ENCODE measurements around the gene MADCAM1.
"Not testable (repeated sequence)": the region's sequence is repeated elsewhere in the genome, so short reads cannot be mapped to it uniquely, and the experiment has no call there.

MADCAM1 gene

DNA sequence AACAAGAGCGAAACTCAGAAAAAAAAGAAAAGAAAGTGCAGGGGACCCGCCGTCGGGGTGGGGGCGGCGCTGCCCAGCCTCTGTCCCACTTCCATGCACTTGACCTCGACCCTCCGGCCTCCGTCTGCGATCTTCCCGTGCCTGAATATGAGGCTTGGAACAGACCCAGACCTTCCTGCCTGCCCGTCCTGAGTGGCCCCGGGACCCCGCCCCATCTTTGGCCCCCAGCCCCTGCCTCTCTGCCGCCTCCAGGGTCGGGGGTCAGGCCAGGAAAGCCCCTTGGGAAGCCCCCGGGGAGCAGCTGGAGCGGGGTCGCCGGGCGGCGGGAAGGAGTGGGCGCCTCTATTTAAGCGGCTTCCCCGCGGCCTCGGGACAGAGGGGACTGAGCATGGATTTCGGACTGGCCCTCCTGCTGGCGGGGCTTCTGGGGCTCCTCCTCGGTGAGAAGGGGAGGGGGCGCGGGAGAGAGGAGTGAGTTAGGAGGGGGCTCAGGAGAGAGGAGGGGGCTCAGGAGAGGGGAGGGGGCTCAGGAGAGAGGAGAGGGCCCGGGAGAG lies at the start of gene MADCAM1:
Gene MADCAM1, plus strand, starts transcription at position 375 of the 554 bp plus-strand sequence. Its CDS starts 14 bp downstream, at position 389.
- no peak for DNase-seq

DNA sequence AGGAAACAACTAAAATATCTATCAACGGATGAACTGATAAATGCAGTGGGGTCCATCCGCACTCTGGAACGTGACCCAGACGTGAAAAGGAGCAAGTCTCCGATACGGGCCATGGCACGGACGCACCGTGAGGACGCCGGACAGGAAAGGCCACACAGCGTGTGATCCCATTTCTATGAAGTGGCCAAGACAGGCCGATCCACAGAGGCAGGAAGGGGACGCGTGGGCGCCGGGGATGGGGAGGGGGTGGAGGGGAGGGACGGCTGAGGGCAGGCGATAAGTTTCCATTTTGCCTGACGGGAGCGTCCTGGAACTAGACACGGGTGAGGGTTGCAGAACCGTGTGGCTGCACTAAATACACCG lies 49.2 kb upstream of the MADCAM1 start:
- DNase-seq, result no peak

DNA sequence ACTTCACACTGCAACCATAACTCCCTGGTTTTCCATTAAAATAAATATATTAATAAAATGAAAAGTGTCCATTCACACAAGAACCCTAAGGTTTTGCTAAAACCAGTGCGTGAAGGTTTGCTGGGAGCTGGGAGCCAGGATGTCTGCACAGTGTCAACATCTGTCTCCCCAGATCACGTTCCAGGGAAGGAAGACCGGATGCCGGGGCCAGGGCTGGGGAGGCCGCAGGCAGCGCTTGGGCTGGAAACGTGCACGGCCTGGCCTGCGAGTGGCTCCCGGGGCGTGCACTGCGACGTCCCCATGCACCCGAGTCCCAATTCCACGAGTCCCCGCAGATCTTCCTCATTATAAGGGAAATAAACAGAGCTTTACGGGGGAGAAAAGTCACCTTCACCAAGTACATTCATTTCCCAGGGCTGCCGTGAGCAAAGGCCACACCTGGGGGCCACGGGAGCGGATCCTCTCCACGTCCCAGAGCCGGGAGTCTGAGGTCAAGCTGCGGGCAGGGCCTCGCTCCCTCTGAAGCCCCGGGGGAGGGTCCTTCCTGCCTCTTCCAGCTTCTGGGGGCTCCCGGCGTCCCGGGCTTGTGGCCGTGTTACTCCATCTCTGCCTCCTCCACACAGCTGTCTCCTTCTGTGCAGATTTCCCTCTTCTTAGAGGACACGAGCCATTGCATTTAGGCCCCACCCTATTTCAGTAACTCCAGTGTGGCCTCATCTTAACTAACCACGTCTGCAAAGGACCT lies 48.3 kb upstream of the MADCAM1 start:
- peak; percentile 60 for DNase-seq

DNA sequence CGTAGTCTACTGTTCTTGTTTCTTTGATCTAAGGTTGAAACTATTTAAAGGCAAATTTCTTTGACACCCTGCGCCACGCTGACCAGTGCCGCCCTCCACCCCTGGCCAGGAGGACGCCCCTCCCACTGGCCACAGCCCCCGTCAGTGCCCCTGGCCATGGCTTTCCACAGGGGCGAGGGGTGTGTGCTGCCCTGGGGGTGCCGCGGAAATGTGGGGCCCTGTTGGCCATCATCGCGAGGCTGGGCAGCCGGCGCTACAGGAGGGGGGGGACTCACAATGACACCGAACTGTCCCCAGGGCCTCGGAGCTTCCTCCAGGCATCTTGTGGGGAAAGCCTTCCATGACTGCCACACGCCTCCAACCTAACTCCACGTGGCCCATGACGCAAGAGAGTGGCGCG lies 46.4 kb upstream of the MADCAM1 start:
- no peak for DNase-seq

DNA sequence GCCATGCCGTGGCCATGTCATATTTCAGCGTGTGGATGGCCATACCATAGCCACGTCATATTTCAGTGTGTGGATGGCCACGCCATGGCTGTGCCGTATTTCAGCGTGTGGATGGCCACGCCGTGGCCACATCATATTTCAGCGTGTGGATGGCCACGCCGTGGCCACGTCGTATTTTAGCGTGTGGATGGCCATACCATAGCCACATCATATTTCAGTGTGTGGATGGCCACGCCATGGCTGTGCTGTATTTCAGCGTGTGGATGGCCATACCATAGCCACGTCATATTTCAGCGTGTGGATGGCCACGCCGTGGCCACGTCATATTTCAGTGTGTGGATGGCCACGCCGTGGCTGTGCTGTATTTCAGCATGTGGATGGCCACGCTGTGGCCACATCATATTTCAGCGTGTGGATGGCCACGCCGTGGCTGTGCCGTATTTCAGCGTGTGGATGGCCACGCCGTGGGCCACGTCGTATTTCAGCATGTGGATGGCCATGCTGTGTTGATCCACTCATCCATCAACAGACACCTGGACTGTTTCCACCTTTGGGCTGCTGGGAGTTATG lies 45.3 kb upstream of the MADCAM1 start:
- not testable (repeated sequence) for DNase-seq

DNA sequence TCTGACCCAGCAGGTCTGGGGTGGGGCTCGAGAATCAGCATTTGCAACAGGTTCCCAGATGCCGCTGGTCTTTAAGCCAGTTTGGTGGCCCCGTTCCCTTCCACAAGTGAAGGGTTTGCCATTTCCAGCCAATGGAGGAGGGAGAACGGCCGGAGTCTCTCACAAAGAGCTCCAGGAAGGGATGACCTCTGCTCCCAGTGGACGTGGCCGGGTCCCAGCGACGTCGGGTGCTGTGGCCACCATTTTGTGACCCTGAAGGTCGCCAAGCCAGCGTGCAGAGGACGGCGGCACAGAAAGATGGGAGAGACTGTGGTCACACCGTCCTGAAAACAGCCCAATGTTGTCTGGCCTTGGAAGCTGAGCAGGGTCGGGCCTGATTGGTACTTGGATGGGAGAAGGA lies 43.5 kb upstream of the MADCAM1 start:
- DNase-seq, result no peak

DNA sequence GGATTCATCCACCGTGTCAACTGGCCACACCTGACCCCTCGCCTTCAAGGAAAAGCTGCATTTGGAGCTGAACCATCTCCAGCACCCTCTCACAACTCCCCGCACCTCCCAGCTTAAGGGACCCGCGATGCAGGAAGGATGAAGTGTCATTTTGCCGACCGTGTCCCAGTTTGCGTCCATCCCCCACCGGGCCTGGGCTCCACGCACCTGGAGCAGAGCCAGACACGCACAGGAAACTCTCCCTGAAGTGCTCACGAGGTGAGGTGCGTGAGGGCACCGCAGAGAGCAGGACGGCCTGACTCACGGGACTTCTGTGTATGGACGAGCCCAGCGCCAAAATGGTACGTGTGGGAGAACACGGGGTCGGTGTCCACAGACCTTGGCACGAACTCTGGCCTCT lies 42.7 kb upstream of the MADCAM1 start:
- no peak for DNase-seq

DNA sequence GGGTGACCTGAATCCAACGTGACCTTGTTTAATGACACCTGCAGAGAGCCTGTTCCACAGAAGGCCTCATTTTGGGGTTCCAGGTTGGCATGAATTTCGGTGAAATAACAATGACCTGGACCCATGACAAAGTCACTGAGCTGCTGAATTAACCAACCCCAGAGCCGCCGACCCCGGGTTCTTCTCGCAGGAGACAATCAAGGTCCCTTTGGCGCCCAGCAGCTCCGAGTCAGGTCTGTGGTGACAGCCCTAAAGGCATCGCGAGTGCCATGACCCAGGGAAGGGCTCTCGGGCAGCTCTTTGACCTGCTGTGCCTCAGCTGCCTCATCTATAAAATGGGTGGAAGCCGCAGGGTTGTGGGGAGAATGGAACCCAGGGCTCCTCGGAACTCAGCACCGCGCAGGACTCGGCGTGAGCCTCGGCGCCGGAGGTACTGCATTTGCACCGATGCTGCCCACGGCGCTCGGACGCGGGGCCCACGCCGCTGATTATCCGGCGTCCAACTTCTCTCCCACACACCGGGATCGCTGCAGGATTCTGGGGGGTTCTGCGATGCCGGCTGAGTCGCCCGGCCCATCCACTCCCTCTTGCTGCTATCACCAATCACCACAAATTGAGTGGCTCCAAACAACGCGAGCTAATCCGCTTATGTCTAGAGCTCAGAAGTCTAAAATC lies 41.1 kb upstream of the MADCAM1 start:
- DNase-seq, result no peak

DNA sequence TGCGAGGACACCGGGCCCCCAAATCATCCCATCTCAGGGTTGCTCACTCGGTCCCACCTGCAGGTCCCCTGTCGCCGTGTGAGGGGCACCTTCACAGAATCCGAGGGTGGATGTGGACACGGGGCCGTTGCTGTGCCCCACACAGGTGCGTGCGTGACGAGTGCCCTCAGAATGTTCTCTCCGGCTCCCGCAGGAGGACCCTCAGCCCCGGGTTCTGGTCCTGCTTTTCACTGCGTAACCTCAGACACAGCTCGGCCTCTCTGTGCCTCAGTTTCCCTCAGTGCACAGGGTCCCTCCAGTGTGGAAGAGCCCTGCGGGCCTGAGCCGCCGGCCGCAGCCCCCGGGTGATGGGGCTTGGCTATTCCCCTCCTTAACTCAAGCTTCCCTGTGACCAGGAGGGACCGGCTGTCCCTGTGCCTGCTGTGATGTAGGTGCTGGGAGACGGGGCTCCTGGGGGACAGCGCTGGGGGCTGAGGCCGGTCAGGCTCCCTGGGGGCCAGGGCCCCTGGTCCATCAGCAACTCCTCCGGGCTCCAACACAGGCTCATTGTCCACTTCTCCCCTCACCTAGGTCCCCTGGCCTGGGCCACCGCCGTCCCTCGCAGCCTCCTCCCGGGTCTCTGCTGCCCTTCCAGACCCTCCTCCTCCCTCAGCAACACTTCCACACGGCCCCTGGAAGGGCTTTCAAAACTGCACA lies 40.3 kb upstream of the MADCAM1 start:
- DNase-seq, result no peak

DNA sequence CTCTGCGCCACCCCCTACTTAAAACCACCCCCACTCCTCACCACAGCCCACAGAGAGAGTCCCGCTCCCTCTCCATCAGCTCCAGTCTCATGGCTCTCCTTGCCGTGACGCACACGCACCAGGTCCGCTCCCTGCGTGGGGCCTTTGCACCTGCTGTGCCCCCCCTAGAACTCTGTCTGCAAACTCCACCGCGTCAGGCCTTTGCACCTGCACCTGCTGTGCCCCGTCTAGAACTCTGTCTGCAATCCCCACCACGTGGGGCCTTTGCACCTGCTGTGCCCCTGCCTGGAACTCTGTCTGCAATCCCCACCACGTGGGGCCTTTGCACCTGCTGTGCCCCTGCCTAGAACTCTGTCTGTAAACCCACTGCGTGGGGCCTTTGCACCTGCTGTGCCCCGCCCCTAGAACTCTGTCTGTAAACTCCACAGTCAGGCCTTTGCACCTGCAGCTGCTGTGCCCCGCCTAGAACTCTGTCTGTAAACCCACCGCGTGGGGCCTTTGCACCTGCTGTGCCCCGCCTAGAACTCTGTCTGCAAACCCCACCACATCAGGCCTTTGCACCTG lies 39.7 kb upstream of the MADCAM1 start:
- no peak for DNase-seq

DNA sequence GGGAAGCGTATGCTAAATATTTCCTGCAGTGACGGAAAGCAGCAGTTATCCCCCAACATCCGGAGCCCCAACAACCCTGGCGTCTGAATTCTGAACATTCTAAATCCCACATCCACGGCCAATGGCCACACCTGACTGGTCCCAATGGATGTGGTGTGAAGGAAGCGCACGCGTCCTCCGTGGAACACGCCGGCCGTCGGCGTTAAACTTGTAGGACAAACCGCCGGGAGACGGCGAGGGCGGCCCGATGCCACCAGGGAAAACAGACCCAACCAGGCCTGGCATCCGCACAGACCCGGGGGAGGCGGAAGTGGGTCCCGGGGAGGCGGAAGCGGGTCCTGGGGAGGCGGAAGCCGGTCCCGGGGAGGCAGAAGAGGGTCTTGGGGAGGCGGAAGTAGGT lies 38.6 kb upstream of the MADCAM1 start:
- DNase-seq, result no peak

DNA sequence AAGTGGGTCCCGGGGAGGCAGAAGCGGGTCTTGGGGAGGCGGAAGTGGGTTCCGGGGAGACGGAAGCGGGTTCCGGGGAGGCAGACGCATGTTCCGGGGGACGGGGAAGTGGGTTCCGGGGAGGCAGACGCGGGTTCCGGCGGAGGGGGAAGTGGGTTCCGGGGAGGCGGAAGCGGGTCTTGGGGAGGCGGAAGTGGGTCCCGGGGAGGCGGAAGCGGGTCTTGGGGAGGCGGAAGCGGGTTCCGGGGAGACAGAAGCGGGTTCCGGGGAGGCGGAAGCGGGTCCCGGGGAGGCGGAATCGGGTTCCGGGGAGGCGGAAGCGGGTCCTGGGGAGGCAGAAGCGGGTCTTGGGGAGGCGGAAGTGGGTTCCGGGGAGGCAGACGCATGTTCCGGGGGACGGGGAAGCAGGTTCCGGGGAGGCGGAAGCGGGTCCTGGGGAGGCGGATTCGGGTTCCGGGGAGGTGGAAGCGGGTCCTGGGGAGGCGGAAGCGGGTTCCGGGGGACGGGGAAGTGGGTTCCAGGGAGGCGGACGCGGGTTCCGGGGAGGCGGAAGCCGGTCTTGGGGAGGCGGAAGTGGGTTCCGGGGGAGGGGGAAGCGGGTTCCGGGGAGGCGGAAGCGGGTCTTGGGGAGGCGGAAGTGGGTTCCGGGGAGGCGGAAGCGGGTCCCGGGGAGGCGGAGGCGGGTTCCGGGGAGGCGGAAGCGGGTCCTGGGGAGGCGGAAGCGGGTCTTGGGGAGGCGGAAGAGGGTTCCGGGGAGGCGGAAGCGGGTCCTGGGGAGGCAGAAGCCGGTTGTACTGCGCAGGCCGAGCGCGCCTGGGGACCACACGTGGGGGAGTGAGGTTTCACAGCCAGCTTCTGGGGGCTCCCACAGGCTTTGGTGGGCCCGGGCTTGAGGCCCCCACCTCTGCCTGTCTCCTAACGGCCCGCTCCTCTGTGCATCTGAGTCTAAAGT lies 37.9 kb upstream of the MADCAM1 start:
- DNase-seq, result no peak

DNA sequence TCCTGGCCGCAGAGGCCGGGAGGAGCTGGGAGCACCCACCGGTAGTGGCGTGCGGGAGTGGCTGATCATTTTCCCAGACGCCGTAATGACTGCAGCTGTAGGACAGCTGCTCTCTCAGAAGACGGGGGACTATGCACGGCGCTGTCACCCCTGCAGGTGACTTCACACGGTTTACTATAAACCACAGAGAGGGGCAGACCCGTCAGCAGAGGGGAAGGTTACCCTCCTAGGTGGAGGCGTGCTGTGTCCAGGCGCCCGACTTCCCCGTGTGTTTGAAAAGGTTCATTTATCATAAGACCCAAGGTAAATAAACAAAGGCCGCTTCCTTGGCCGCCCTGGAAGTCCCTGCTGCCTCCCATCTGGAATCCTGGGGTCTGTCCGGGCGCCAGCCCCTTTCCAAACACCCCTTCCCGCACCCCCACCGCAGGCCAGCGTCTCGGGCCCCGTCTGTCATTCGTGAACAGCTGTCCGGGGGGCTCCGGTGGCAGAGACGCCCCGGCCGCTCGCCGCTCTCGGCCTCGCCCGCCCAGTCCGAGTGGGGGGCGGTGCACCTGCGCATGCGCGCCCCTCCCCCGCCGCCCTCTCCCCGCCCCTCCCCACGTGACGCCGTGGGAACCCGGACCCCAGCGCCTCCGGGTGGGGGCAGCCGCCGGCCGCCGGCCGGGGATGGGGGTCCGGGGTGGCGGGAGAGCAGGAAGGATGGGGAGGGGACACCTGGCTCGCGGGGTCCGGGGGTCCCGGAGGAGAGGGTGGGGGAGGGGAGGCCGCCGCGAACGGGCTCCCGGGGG lies 36.4 kb upstream of the MADCAM1 start:
- peak; percentile 88 for DNase-seq

DNA sequence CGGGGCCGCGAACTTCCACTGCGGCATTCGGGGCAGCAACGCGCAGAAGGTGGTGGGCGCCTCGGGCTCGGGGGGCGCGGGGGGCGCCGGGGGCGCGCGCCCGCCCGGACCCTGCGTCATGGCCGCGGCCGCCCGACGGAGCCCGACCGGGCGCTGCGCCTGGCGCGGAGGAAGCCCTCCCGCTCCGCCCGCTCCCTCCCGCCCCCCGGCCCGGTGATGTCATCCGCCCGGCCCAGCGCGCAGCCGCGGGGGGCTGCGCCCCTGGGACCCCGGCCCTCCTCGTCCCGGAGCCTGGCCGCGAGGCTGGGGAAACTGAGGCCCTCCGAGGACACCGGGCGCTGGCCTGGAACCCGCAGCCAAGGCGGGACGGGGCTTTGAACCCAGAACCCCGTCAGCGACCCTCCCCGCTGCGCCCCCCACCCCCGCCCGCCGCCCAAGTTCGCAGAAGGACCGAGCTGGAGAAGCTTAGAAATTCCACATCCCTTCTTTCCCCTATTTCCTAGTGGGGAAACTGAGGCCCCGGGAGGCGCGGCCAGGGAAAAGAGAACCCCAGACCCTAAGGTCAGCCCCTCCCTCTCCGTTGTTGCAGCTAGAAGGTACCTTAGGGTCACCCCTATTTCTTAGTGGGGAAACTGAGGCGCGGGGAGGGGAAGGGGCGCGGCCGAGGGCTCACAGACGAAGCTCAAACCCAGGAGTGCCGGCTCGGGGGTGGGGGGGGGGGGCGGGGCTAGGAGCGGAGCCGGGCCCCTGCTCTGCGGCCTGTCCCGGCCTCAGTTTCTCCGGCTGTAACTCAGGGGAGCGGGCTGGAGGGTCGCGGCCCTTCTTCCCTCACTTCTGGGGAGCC lies 35.2 kb upstream of the MADCAM1 start, which contains the start of gene SHC2:
Gene SHC2, minus strand, starts transcription at position 157 of the 844 bp plus-strand sequence. Its CDS starts 37 bp downstream, at position 120.
- peak; percentile 70 for DNase-seq

DNA sequence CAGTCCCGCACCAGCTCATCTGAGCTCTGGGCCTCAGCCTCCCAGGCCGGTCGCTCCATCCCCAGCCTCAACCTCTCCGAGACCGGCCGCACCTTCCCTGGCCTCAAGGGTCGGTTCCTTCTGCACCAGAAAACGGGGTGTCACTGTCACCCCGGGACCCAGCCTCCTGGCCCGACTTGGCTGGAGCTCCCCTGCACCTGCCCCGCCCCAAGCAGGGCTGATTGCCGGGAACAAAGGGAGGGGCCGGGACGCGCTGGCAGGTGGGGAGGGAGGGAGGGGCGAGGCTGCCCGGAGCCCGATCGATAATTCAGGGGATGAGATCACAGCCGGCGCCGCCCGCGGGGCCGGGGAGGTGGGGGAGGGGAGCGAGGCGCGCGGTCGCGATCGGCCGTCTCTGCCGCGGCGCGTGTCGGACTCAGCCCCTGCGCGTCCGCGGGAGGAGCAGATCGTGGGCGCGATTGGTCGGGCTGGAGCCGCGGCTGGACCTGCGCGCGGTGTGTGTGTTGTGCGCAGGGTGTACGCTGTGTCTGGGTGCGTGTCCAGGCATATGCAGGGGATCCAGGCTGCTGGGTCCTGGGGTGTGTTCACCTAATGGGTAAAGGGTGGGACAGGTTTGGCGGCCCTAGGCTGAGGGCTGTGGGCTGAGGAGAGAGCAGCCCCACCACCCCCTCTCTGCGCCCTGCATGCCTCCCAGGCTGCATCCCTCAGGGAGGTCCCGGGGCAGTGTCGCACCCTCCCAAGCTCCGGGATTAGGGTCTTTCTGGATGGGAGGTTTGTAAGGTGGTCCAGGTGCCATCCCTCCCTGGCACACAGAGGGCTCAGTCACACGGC lies 34.4 kb upstream of the MADCAM1 start:
- DNase-seq, result no peak

DNA sequence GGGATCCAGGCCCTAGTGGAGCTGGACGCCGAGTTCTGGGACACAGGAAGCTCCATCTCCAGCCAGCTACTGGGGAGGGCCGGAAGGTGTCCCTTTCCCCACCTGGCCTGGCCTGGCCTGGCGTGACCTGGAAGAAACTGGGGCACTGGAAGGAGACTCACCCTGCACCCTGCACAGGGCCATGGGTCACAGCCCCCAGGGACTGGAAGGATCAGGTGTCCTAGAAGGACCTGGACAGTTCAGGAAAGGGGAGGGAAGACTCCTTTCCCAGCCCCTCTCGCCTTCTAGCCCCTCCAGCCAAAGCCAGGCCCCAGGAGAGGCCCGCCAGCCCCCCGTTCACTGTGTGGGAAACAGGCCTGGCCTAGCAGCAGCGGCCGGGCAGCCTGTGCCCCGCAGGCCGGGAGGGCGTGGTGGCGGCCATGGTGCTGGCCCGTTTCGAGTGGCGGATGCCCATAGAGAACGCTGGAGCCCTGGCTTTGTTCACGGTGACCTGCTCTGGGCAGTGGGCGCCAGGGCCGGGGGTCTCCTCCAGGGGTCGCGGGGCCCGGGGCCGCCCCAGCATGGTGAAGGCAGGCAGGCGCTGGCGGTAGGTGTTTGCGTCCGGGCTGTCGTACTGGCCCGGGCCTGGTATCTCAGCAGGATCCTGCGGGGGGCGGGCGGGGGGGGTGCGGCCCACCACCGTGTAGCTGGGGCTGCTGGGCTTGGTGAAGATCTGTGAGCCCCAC lies 32.6 kb upstream of the MADCAM1 start:
- DNase-seq, result no peak

DNA sequence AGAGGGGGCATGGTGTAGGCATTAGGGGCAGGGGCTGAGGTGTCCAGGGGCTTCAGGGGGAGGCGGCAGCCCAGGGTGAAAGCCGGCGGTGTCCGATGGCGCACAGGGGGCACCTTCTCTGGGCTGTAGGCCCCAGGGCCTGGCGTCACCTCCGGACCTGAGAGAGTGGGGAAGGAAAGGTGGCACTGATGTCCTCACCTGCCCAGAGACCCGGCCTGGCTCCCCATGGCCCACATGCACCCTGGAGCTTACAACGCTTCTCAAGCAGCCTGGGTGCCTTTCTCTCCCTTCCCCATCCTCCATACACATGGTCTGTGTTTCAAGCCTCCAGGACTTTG lies 32.1 kb upstream of the MADCAM1 start:
- DNase-seq, result no peak
